ENCODE data around the gene EPB41L4B.

Gene EPB41L4B

GRCh38 chr9:109143881-109144562, 176.8 kb downstream of the EPB41L4B start:
- ChIA-PET CTCF (interaction anchor here (0.7 to 1.3 kb wide), 4 partner anchors 13 to 169 kb away, joined by 3 to 8 read pairs (median 4); no protein-coding TSS in a partner anchor), POLR2A (no interaction called here)
- no peak for TF ChIP-seq ZEB2 (tag by site-specific recombination; IDR thresholded peaks at IDR 0.05)
- no peak for TF ChIP-seq ZNF843 (tag by site-specific recombination; IDR thresholded peaks at IDR 0.05)
- no peak for TF ChIP-seq PRDM6 (tag by site-specific recombination; IDR thresholded peaks at IDR 0.05)
- no peak for TF ChIP-seq PATZ1 (tag by site-specific recombination; IDR thresholded peaks at IDR 0.05)
- no peak for TF ChIP-seq ZNF10 (tag by site-specific recombination; IDR thresholded peaks at IDR 0.05)
- no peak for TF ChIP-seq ZNF544 (tag by site-specific recombination; IDR thresholded peaks at IDR 0.05)
- TF ChIP-seq ZNF2 (tag by site-specific recombination; IDR thresholded peaks at IDR 0.05) = no peak
- TF ChIP-seq RBAK (tag by site-specific recombination; IDR thresholded peaks at IDR 0.05) = no peak
- TF ChIP-seq ZFP37 (tag by site-specific recombination; IDR thresholded peaks at IDR 0.05) = no peak
- TF ChIP-seq ZBTB26 (tag by site-specific recombination; optimal IDR thresholded peaks at IDR 0.05) = no peak
- TF ChIP-seq YY2 (tag by site-specific recombination; IDR thresholded peaks at IDR 0.05) = no peak
- no peak for TF ChIP-seq HIC1 (tag by site-specific recombination; IDR thresholded peaks at IDR 0.05)
- TF ChIP-seq ZSCAN4 (tag by site-specific recombination; IDR thresholded peaks at IDR 0.05) = no peak
- TF ChIP-seq ZNF335 (tag by site-specific recombination; conservative IDR thresholded peaks at IDR 0.05) = no peak
- no peak for TF ChIP-seq ZNF501 (tag by site-specific recombination; IDR thresholded peaks at IDR 0.05)
- no peak for TF ChIP-seq ZNF571 (tag by site-specific recombination; IDR thresholded peaks at IDR 0.05)
- TF ChIP-seq ATF2 (tag by site-specific recombination; IDR thresholded peaks at IDR 0.05; ENCODE audit: low read depth) = no peak
- no peak for TF ChIP-seq ZNF114 (tag by site-specific recombination; IDR thresholded peaks at IDR 0.05)
- no peak for TF ChIP-seq ZNF513 (tag by site-specific recombination; IDR thresholded peaks at IDR 0.05)

More at GRCh38 chr9:109143881-109144562, 176.8 kb downstream of the EPB41L4B start:
- H3K9me3 ChIP-seq (ENCODE audit: control insufficient read depth, insufficient read depth, low read depth, low read length) = no peaks in the 10 kb centered on the region
- no peaks in the 10 kb centered on the region for H3K4me1 ChIP-seq (ENCODE audit: control insufficient read depth, insufficient read depth, low read length)
- H3K27ac ChIP-seq (ENCODE audit: extremely low read depth, low read depth, low read length) = no peak overlapping the region
- H3K4me3 ChIP-seq (ENCODE audit: low read depth, low read length) = no peak overlapping the region
- H3K36me3 ChIP-seq (ENCODE audit: control insufficient read depth in 2 of 2, insufficient read depth in 1 of 2, low read length in 2 of 2) = no peaks in the 10 kb centered on the region

Data from HEK293 (cell line).